HEK293T (cell line): ENCODE results near the gene MDFI.

Experiments used
- ARNT ChIP-seq: fragments of 450-650 bp; IDR thresholded peaks from 2 replicates; pipeline ENCODE4 v1.6.1; 2017; ENCODE audit warnings: mild to moderate bottlenecking
- BHLHE40 ChIP-seq: fragments of 450-650 bp; IDR thresholded peaks from 2 replicates; pipeline ENCODE4 v1.6.1; 2016; ENCODE audit warnings: mild to moderate bottlenecking, moderate library complexity, borderline replicate concordance
- ELF4 ChIP-seq: fragments of 450-650 bp; IDR thresholded peaks from 2 replicates; pipeline ENCODE4 v1.6.1; 2017; ENCODE audit warnings: antibody characterized with exemption
- FOXA1 ChIP-seq: fragments of 450-650 bp; IDR thresholded peaks from 2 replicates; pipeline ENCODE4 v1.6.1; 2016; ENCODE audit warnings: mild to moderate bottlenecking
- FOXK2 ChIP-seq: fragments of 450-650 bp; IDR thresholded peaks from 2 replicates; pipeline ENCODE4 v1.6.1; 2016; ENCODE audit warnings: mild to moderate bottlenecking
- FOXM1 ChIP-seq: fragments of 450-650 bp; IDR thresholded peaks from 2 replicates; pipeline ENCODE4 v1.6.1; 2017; ENCODE audit warnings: mild to moderate bottlenecking, borderline replicate concordance
- HDGF ChIP-seq: fragments of 450-650 bp; IDR thresholded peaks from 2 replicates; pipeline ENCODE4 v1.6.1; 2017; ENCODE audit warnings: antibody characterized with exemption, borderline replicate concordance
- LEF1 ChIP-seq: fragments of 450-650 bp; IDR thresholded peaks from 2 replicates; pipeline ENCODE4 v1.6.1; 2017; ENCODE audit warnings: mild to moderate bottlenecking, borderline replicate concordance
- NFRKB ChIP-seq: fragments of 450-650 bp; IDR thresholded peaks from 2 replicates; pipeline ENCODE4 v1.6.1; 2016; ENCODE audit warnings: mild to moderate bottlenecking, moderate library complexity
- SP1 ChIP-seq: fragments of 450-650 bp; IDR thresholded peaks from 2 replicates; pipeline ENCODE4 v1.6.1; 2017
- SUZ12 ChIP-seq: fragments of 450-650 bp; IDR thresholded peaks from 2 replicates; pipeline ENCODE4 v1.6.1; 2016; ENCODE audit warnings: mild to moderate bottlenecking
- TARDBP ChIP-seq: fragments of 450-650 bp; IDR thresholded peaks from 2 replicates; pipeline ENCODE4 v1.6.1; 2016
- ZNF384 ChIP-seq: fragments of 450-650 bp; IDR thresholded peaks from 2 replicates; pipeline ENCODE4 v1.6.1; 2016

GRCh38 chr6:41642090-41642959 lies 4.1 kb downstream of the MDFI start:
- TF ChIP-seq SP1 (no peak), FOXA1 (no peak), ARNT (no peak), FOXM1 (no peak), LEF1 (no peak), SUZ12 (no peak), HDGF (no peak), BHLHE40 (no peak), TARDBP (no peak), FOXK2 (no peak), NFRKB (no peak), ELF4 (no peak), ZNF384 (no peak)
